GM18868 (cell line): ENCODE results near the gene MFN1.

Experiments
- ATAC-seq: cut with Tn5 transposase; IDR thresholded peaks from one replicate; pipeline ENCODE4 v1.9.1; 2021; ENCODE audit warnings: mild to moderate bottlenecking, moderate library complexity; ENCODE audit not compliant: unreplicated experiment

MFN1 gene

DNA sequence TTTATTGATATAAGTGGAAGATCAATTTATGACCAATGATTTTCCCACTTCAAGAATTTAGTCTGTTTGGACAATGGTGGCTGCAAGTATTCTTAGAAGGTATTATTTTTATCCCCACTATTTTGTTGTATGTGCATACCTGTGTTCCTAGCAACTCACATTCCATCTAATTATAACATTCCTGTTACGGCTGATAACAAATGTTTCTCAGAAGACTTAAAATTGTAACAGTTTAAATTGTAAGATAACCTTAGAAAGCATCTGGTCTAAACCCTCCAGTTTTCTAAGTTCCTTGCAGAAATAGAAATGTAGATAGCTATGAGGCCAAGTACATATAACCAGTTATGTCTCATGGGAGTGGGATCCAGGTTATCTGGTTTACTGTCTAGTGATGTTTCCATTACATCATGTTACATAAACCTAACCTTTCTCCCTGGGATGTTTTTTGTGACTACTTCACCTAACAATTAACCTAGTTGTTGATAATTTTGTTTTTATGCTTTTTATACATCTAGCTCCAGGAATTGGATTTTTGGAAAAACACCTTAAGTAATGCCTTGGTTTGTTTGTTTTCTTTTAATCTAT, 11.1 kb upstream of the MFN1 start:
- ATAC-seq, result no peak

DNA sequence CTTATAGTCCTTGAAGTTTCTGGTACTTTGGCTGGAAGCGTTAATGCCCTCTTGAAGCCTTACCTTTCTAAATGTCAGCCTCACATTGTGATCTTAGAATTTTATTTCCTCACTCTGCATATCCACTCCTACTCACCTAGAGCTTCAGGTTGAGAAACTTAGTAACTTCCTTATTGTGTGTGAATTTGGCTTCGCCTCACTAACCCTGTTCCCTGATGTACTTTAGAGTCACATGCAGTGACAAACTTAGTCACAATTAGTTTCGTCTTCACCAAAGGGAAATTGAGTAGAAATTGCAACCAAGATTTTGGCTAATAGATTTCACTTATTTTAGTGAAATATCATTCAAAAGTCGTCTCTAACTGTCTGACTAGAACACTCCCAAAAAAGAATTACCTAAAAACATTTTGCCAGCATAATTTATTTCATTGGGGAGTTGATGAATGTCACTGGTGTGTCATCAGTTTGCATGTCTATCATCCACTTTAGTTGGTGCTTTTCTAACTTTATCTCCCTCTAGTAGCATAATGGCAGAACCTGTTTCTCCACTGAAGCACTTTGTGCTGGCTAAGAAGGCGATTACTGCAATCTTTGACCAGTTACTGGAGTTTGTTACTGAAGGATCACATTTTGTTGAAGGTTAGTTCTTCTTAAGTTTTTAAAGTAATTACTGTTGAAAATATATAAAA, 960 bp downstream of the MFN1 start:
- ATAC-seq, result peak; percentile 75

DNA sequence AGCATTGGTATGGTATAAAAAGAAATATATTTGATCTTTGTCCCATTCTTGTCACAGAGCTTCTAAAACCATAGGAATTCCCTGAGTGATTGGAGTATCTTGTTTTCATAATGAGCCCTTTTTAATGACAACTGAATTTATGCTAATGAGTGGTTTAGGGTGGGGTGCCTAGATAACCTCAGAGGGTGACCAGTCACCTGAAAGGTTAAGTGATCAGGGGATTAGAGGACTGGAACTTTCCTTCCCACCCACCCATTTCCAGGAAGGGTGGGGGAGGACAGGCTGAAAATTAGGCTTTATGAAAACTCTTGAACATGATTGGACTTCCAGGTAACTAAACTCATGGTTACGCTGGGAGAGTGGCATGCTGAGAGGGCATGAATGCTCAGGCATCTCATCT, 8.5 kb downstream of the MFN1 start:
- ATAC-seq, result no peak

DNA sequence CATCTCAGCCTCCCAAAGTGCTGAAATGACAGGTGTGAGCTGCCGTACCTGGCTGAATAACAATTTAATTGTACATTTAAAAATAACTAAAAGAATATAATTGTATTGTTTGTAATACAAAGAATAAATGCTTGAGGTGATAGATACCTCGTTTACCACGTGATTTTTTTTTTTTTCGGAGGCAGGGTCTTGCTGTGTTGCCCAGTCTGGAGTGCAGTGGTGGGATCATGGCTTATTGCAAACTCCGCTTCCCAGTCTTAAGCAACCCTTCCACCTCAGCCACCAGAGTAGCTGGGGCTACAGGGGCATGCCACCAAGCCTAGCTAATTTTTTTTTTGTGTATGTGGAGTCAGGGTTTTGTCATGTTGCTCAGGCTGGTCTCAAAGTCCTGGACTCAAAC, 15.8 kb downstream of the MFN1 start:
- ATAC-seq, result no peak

DNA sequence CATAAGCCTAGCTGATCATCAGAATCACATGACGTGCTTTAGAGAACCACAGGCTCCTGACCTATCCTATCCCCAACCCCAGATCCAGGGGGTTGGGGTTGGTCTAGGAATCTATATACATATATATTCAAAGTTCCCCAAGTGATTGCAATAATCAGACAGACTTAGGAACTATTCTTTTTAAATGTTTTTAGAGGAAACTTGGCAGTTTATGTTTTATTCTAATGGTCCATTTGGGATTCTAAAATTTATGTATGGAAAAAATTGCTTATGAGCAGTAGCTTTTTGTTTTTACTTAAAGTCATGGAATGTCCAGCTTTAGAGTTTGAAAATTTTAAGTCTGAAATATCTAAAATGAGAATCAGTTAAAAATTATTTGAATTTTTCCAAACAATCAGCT, 22.1 kb downstream of the MFN1 start:
- ATAC-seq, result no peak

DNA sequence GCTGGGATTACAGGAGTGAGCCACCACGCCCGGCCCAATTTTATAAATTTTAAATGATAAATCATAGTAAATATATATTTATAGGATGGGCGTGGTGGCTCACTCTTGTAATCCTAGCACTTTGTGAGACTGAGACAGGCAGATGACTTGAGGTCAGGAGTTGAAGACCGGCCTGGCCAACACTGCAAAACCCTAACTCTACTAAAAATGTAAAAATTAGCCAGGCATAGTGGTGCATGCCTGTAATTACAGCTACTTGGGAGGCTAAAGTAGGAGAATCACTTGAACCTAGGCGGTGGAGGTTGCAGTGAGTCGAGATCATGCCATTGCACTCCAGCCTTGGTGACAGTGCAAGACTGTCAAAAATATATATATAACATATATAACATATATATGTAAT, 26.4 kb downstream of the MFN1 start:
- ATAC-seq, result no peak

DNA sequence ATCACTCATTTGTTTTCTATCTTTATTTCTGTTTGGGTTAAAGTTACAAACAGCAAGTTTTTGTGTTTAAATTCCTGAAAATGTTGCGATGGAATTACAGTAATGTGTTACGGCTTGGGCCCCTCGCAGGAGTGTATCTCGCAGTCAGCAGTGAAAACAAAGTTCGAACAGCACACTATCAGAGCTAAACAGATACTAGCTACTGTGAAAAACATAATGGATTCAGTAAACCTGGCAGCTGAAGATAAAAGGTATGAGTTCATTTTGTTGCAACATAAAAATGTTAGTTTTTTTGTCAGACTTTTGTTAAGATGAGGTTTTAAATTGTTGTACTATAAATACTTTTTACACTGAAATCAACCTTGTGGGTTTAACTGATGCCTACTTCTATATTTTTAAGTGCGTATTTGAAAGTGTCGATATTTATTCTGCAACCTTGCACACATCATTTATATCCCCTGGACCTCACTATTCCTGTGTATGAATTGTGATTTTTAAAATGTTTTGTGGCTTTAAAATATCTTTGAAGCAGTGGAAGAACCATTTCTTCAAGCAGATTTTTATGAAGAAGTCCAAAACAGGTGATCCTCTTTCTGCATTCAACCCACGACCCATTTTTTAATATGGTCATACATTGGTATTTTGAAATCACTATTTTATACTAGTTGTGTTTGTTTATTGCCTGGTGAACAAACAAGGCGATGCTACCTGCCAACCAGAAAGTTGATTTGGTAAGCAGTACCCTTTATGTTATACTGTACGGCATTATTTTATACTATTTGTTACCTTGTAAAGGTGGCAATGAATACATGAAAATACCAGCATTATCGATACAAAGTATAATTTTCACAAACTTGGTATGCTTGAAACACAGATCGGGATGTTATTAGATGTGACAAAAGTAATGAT, 27.8 kb downstream of the MFN1 start:
- no peak for ATAC-seq

DNA sequence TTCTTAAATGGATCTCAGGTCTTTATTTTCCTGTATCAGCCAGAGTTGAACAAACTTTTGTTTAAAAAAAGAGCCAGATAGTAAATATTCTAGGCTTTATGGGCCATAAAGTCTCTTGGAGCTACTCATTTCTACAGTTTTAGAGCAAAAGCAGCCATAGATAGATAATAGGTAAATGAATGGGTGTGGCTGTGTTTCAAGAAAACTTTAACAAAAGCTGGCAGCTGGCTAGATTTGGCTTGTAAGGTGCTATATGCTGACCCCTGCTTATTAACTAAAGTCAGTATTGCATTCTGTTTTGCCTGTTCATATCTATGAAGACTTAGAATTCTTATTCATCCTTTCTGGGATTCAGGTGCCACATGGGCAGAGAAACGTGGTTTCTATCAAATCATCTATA, 29.0 kb downstream of the MFN1 start:
- ATAC-seq, result no peak

DNA sequence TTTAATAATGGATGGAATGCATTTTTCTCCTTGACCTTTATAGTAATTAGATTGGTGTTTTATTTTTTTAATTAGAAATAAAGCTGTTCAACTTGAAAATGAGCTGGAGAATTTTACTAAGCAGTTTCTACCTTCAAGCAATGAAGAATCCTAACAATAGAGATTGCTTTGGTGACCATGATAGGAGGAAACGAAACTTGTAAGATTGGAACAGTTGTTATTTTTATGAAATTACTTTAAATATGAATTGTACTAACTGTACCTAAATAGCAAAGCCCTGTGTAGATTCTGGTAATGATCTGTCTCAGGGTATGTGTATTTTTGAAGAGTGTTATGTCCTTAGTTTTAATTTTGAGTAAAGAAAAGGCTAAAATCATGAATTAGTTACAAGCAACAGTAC, 44.4 kb downstream of the MFN1 start:
- peak; percentile 72 for ATAC-seq

DNA sequence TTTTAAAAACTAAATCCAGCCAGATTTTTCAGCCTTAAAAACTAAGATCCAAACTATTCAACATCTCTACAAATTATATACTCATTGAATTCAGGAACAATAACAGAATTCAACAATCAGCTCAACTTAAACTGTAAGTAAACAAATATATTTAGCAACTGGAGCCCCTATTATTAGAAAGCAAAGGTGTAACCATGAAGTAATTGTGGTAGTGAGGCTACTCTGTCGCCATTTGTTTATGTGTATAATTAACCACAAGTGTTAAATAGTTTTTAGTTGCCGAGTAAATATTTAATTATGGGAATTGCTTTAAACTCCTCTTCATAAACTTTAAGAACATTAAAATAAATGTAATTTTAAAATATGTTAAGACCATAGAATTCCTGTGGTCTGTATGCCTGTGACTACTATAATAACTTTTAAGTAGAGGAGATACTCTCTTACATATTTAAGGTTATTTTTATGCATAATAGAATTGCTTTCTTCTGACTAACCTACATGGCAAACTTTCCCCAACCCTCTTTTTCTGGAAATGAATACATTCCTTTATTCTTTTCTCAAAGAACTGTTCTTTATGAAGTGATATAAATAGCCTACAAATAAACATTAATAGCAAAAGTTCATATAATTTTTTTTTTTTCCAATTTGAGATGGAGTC, 51.2 kb downstream of the MFN1 start:
- no peak for ATAC-seq

DNA sequence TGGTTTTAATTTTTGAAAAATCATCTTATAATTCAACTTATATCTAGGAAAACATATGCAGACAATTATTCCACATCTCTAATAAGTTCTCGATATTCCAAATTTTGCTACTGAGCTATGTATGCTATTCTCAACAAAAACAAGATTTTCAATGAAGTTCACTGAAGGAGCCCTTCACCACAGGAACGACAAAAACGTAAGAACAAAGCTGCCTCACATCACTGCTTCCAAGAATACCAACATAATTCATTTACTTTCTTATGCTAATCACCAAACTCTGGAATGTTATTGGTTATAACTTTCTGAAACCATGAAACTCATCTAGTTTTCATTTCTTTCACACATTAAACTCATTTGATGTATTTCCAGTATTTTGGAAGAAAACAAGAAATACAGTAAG, 54.1 kb downstream of the MFN1 start:
- no peak for ATAC-seq

DNA sequence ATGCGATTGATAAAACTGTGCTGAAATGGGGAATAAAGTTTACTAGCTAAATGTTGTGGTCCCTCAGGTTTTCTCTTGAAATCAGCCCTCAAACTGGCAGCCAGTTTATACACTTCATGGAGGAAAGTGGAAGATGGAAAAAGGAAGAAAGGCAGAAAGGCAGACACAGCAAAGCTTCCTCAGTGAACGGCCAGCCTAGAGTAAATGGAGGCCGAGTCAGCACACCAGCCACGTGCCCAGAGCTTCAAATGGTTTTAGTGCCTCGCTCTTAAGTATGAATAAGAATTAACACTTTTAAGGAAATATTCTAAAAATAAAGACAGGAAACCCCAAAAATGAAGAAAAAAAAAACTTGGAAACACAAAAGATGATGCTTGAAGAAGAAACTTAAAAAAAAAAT, 55.5 kb downstream of the MFN1 start:
- no peak for ATAC-seq

DNA sequence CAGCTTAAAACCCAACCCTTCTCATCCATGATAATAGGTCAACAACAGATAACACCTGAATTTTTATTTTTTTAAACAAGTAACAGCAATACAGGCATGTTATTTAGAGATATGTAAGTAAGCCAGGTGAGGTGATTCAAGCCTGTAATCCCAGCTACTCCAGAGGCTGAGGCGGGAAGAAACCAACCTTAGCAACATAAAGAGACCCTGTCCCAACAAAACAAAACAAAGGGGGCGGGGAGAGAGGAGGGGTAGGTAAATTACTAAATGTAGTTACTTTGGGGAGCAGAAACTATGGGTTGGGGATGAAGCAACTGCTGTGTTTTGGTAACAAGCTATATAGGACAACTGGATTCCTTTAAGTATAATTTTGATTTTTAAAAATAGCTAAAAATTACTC, 56.8 kb downstream of the MFN1 start:
- ATAC-seq, result no peak

DNA sequence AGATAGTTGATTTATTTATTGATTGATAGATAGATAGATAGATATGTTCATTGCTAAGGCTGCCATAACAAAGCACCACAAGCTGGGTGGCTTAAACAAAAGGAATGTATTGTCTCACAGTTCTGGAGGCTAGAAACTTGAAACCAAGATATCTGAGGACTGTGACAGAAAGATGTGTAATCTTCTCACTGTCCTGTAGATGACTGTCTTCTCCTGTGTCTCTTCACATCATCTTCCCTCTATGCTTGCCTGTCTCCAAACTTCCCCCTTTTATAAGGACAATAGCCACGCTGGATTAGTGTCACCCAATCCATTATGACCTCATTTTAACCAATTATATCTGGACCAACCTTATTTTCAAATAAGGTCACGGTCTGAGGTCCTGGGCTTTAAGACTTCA, 62.8 kb downstream of the MFN1 start:
- ATAC-seq, result peak; percentile 58

DNA sequence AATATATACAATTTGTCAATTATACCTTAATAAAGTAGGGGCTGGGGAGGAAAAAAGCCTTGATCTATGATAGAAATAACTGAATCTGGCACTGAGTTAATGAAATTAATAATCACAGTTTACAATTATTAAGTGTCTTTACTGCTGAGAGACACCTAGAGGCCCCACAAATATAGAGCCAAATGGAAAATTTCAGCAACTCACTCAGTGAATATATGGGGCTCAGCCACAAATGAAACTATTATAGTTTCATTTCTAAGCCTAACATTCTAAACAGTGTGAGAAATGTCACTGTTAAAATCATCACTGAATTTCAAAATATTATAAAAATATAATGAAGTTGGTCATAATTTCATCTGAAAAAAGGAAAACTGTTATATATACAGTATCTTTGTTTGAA, 63.5 kb downstream of the MFN1 start:
- peak; percentile 47 for ATAC-seq

DNA sequence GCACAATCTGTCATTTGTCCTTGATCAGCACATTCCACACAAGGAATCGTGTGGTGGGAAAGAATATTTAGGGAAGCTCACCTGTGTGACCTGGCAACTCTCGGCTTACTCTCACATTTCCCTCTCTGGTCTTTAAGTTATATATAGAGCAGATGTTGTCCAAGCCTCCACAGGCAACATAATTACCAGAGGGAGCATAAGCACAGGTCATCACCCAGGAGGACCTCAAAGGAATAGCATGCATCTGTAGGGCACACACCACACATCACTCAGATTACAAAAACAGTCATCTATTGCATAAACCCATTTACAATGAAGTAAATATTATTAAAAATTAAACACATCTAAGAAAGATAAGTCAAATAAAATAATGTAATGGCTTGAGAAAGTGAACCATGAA, 67.3 kb downstream of the MFN1 start:
- ATAC-seq, result no peak

DNA sequence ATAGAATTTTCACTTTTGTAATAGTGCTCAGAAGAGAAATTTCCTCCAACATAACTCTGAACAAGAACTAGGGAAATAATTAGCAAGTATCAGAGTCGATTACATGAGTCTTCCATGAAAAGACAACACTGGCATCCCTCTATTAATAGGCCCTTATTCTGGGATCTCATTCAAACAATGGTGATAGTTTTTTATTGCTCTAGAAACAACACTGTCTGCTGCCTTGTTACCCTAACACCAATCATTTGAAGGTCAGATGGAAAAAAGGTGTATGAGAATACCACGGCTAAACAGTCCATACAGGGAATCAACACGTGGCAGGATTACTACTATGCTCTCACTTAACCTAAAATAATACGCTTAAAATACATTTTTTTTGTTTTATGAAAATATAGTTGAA, 67.9 kb downstream of the MFN1 start:
- no peak for ATAC-seq

DNA sequence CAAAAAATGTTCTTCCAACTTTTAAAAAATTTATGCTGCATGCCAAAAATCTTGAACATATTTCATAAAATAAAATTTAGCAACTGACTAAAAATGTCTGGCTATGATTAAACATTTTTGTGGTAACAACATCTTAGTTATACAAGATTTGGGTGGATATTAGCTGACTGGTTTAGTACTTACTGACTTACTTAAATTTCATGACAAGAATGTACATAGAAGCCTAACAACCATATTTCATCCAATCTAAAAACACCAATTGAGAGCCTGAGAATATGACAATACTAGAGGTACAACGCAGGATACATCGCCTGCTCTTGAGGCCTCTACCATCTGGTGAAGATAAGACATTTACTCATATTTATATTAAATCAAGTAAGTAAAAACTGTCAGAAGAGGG, 69.2 kb downstream of the MFN1 start:
- ATAC-seq, result no peak

DNA sequence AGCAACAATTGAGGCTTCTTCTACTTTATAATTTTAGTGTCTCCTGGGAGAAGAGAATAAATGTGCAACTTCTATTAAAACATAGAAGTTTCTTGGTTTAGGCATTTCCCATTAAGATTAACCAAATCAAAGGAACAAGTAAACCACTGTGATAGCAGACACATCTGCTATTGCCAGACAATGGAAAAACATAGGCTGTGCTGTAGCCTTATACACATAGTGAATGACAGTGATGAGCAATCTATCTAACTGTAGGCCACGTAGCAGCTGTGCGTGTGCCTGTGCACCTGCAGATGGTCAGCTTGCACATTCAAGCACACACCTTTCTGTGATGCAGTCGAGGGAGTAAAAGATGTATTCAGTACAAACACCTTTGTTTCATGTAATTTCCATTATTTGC, 71.1 kb downstream of the MFN1 start:
- no peak for ATAC-seq

DNA sequence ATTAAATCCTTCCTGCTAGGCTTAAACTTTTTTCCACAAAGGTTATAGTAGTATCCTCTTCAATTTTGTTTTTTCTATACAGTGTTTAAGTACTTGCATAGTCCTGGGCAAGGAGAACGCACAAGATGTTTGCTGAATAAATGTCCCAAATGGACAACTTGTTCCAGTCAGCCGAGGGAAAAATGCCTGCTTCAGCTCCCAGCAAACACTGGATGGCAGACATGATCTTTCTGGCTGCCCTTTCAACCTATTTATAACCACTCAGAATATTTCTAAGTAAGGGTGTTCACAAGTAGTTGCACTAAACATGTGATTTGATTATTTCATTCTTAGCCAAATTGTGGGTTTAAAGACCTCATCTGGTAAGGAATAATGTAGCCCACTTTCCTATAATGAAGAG, 74.0 kb downstream of the MFN1 start:
- no peak for ATAC-seq

DNA sequence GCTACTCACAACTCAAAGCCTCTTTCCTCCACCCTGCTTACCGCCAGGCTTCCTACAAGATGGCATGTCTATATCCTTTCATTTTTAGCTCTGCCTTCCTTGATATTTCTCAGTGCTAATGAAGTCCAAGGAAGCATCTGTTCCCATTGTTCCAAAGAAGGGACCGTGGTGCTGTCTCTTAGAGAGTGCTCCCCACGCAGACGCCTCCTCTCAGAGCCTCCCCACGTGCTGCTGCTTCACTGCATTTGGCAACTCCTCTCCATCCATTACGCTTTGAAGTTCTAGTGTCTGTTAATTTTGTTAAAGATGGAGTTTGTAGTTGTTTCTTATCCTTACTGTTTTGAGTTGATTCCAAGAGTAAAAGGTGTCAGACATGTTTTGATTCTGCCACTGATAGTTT, 77.6 kb downstream of the MFN1 start:
- no peak for ATAC-seq
